Panc1 (cell line): Measurements from ENCODE around the gene NDUFA12. TPM values are rescaled to one million over a fixed set of nuclear protein-coding genes. Genes with fewer than 3 reads are reported as not detected.

Experiments
- ATAC-seq: fragments of 200-7000 bp; cut with Tn5 transposase; 2 replicates; pipeline ENCODE4 v1.9.1; 2020; ENCODE audit warnings: mild to moderate bottlenecking, moderate library complexity
- BruUV-seq: library from RNA; stranded (reverse); fragments of 400-500 nt; replicated peaks from 2 replicates; lab custom pipeline; 2021; lab: Mats Ljungman, UMichigan
- CTCF ChIA-PET: fragments of 300-600 bp; sonication (Branson Sonifier 250); formaldehyde crosslinking; loops from one replicate; lab custom pipeline; 2022; ENCODE audit warnings: antibody characterized with exemption; lab: Charles Lee
- POLR2A ChIA-PET: fragments of 300-600 bp; sonication (Branson Sonifier 250); formaldehyde crosslinking; loops from one replicate; lab custom pipeline; 2022; ENCODE audit warnings: antibody characterized with exemption; lab: Charles Lee
- DNase-seq: peaks from one replicate; pipeline ENCODE4 v3.0.0-alpha.2; 2010; ENCODE audit warnings: low read depth, low spot score
- H3K27ac ChIP-seq: 2 replicates; pipeline ENCODE4 v1.5.1; 2011; ENCODE audit warnings: mild to moderate bottlenecking, low read length, inconsistent platforms
- H3K27me3 ChIP-seq: fragments of 200-500 bp; sonication (Bioruptor generic); 2 replicates; pipeline ENCODE4 v1.6.0; 2014; ENCODE audit warnings: low read length, inconsistent platforms; ENCODE audit not compliant: control insufficient read depth, insufficient read depth
- H3K36me3 ChIP-seq: fragments of 200-500 bp; sonication (Bioruptor generic); 2 replicates; pipeline ENCODE4 v1.5.1; 2014; ENCODE audit warnings: inconsistent platforms, mild to moderate bottlenecking, low read length, moderate library complexity; ENCODE audit not compliant: control insufficient read depth, insufficient read depth
- H3K4me1 ChIP-seq: 2 replicates; pipeline ENCODE4 v1.5.1; 2011; ENCODE audit warnings: inconsistent platforms, mild to moderate bottlenecking, low read length, moderate library complexity; ENCODE audit not compliant: control insufficient read depth, insufficient read depth
- H3K4me3 ChIP-seq, 2 experiments: 2 replicates each; pipeline ENCODE4 v1.5.1; 2011 to 2012; ENCODE audit warnings: low read depth in 2 of 2, low read length in 2 of 2, mild to moderate bottlenecking in 2 of 2, inconsistent platforms in 1 of 2, moderate library complexity in 1 of 2
- H3K9me3 ChIP-seq: fragments of 200-500 bp; sonication (Bioruptor generic); 2 replicates; pipeline ENCODE4 v1.5.1; 2014; ENCODE audit warnings: low read depth, mild to moderate bottlenecking, inconsistent platforms, low read length, moderate library complexity; ENCODE audit not compliant: control insufficient read depth, insufficient read depth
- CTCF ChIP-seq: fragments of 450-650 bp; IDR thresholded peaks from 2 replicates; pipeline ENCODE4 v1.5.1; 2017; ENCODE audit warnings: mild to moderate bottlenecking
- POLR2AphosphoS5 ChIP-seq: IDR thresholded peaks from 2 replicates; pipeline ENCODE4 v1.6.1; 2012; ENCODE audit warnings: mild to moderate bottlenecking, low read depth, low read length, moderate library complexity
- SIN3A ChIP-seq: IDR thresholded peaks from 2 replicates; pipeline ENCODE4 v1.6.1; 2012; ENCODE audit warnings: low read depth, mild to moderate bottlenecking, low read length, moderate library complexity, borderline replicate concordance; ENCODE audit not compliant: insufficient read depth
- TCF7L2 ChIP-seq: IDR thresholded peaks from 2 replicates; pipeline ENCODE4 v1.6.1; 2011; ENCODE audit warnings: mild to moderate bottlenecking, low read depth, low read length, inconsistent platforms
- in situ Hi-C: cut with HindIII; loops from 2 replicates; pipeline ENCODE4 v1.10.0; 2016; ENCODE audit warnings: low sequenced_read_pairs, low pct_unique_long_range_greater_than_20kb
- intact Hi-C: fragments of 100-400 bp; cut with micrococcal nuclease; formaldehyde crosslinking; loops from one replicate; pipeline ENCODE4 v1.10.0; 2022; ENCODE audit not compliant: unreplicated experiment
- total RNA-seq: library from RNA; stranded (reverse); gene quantifications from one replicate; pipeline ENCODE4 v1.2.1, GENCODE V29; 2021; ENCODE audit not compliant: unreplicated experiment
- TF ChIP-seq, protein P1 (sequence below), 2 experiments: IDR thresholded peaks; 2 replicates each; pipeline ENCODE4 v1.6.1; 2011 to 2012; ENCODE audit warnings: low read depth in 2 of 2, control low read depth in 1 of 2, low read length in 1 of 2, mild to moderate bottlenecking in 1 of 2, moderate library complexity in 1 of 2; ENCODE audit not compliant: insufficient read depth in 1 of 2

Gene NDUFA12
- total RNA-seq, 1 experiment from 2014 or later: 108 TPM

- TF ChIP-seq CTCF: no peak
- TF ChIP-seq SIN3A: no peak
- no peak for TF ChIP-seq TCF7L2
- TF ChIP-seq, protein P1, sequence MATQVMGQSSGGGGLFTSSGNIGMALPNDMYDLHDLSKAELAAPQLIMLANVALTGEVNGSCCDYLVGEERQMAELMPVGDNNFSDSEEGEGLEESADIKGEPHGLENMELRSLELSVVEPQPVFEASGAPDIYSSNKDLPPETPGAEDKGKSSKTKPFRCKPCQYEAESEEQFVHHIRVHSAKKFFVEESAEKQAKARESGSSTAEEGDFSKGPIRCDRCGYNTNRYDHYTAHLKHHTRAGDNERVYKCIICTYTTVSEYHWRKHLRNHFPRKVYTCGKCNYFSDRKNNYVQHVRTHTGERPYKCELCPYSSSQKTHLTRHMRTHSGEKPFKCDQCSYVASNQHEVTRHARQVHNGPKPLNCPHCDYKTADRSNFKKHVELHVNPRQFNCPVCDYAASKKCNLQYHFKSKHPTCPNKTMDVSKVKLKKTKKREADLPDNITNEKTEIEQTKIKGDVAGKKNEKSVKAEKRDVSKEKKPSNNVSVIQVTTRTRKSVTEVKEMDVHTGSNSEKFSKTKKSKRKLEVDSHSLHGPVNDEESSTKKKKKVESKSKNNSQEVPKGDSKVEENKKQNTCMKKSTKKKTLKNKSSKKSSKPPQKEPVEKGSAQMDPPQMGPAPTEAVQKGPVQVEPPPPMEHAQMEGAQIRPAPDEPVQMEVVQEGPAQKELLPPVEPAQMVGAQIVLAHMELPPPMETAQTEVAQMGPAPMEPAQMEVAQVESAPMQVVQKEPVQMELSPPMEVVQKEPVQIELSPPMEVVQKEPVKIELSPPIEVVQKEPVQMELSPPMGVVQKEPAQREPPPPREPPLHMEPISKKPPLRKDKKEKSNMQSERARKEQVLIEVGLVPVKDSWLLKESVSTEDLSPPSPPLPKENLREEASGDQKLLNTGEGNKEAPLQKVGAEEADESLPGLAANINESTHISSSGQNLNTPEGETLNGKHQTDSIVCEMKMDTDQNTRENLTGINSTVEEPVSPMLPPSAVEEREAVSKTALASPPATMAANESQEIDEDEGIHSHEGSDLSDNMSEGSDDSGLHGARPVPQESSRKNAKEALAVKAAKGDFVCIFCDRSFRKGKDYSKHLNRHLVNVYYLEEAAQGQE (IDR thresholded peaks at IDR 0.05; ENCODE audit: insufficient read depth in 1 of 2, low read depth in 2 of 2, low read length in 1 of 2): no peak
- no peak for TF ChIP-seq POLR2AphosphoS5
- no TSS peak for BruUV-seq
- Histone ChIP-seq H3K36me3 (peaks cover 2% of the 10 kb centered on the region; the same call in 1 of the 2 replicates), H3K9me3 (no peaks in the 10 kb centered on the region), H3K27me3 (no peaks in the 10 kb centered on the region), H3K4me3 (no peak overlapping the region), H3K4me1 (no peaks in the 10 kb centered on the region), H3K27ac (no peak overlapping the region)
- DNase-seq (no peak), ATAC-seq (no peak)
- CTCF ChIA-PET: no interaction called here
- in situ Hi-C loops: no loop called here
- intact Hi-C loops: no loop called here
- POLR2A ChIA-PET: no interaction called here
Measured at GRCh38 chr12:94990222-94990621, 13.3 kb downstream of the NDUFA12 start.

GRCh38 chr12:94988471-94988870 is 15.0 kb downstream of the NDUFA12 start:
- H3K4me1 ChIP-seq: no peaks in the 10 kb centered on the region
- H3K27me3 ChIP-seq: no peaks in the 10 kb centered on the region
- DNase-seq (no peak), ATAC-seq (no peak)
- ChIA-PET CTCF (no interaction called here), POLR2A (no interaction called here)
- intact Hi-C loops (no loop called here), in situ Hi-C loops (no loop called here)
- no peak overlapping the region for H3K4me3 ChIP-seq
- TF ChIP-seq SIN3A: no peak
- no peak for TF ChIP-seq POLR2AphosphoS5
- TF ChIP-seq, protein P1 (IDR thresholded peaks at IDR 0.05; ENCODE audit: insufficient read depth in 1 of 2, low read depth in 2 of 2, low read length in 1 of 2): no peak
- no peak for TF ChIP-seq TCF7L2
- TF ChIP-seq CTCF: no peak
- no TSS peak for BruUV-seq
- no peaks in the 10 kb centered on the region for H3K36me3 ChIP-seq
- H3K27ac ChIP-seq: no peak overlapping the region
- no peaks in the 10 kb centered on the region for H3K9me3 ChIP-seq
